HG03139 (cell line): Measurements from ENCODE around the gene RBM20.

ENCODE experiments used
- ATAC-seq: cut with Tn5 transposase; IDR thresholded peaks from one replicate; pipeline ENCODE4 v1.9.1; 2021; ENCODE audit not compliant: unreplicated experiment

RBM20 gene

GRCh38 chr10:110827410-110827809 is 183.3 kb downstream of the RBM20 start:
- no peak for ATAC-seq

- ATAC-seq, result no peak
Measured at GRCh38 chr10:110827875-110828274, 183.7 kb downstream of the RBM20 start.

GRCh38 chr10:110828525-110828924 is 184.4 kb downstream of the RBM20 start:
- no peak for ATAC-seq

GRCh38 chr10:110829721-110830410 is 185.7 kb downstream of the RBM20 start:
- no peak for ATAC-seq

- ATAC-seq, result no peak
Measured at GRCh38 chr10:110833234-110833940, 189.3 kb downstream of the RBM20 start.

- no peak for ATAC-seq
Measured at GRCh38 chr10:110833941-110834628, 189.9 kb downstream of the RBM20 start.

GRCh38 chr10:110834629-110835301 is 190.6 kb downstream of the RBM20 start:
- ATAC-seq, result no peak

GRCh38 chr10:110835841-110836240 is 191.7 kb downstream of the RBM20 start:
- ATAC-seq, result no peak

- no peak for ATAC-seq
Measured at GRCh38 chr10:110836706-110837105, 192.6 kb downstream of the RBM20 start.

- ATAC-seq, result no peak
Measured at GRCh38 chr10:110837418-110838171, 193.5 kb downstream of the RBM20 start.

GRCh38 chr10:110840225-110840922 is 196.2 kb downstream of the RBM20 start:
- no peak for ATAC-seq

GRCh38 chr10:110840923-110841428 is 196.8 kb downstream of the RBM20 start:
- ATAC-seq, result no peak

- ATAC-seq, result peak; percentile 51
Measured at GRCh38 chr10:110841767-110842267, 197.7 kb downstream of the RBM20 start.

- ATAC-seq, result no peak
Measured at GRCh38 chr10:110842326-110842904, 198.3 kb downstream of the RBM20 start.

- peak; percentile 75 for ATAC-seq
Measured at GRCh38 chr10:110843031-110843430, 198.9 kb downstream of the RBM20 start.

GRCh38 chr10:110843796-110844616 is 199.9 kb downstream of the RBM20 start:
- ATAC-seq, result no peak

- ATAC-seq, result no peak
Measured at GRCh38 chr10:110844617-110844881, 200.4 kb downstream of the RBM20 start.

GRCh38 chr10:110845192-110845755 is 201.1 kb downstream of the RBM20 start:
- no peak for ATAC-seq
